HepG2 (cell line): ENCODE measurements around the gene TM9SF3. TPM values are rescaled to one million over a fixed set of nuclear protein-coding genes. Genes with fewer than 3 reads are reported as not detected.

ENCODE experiments used
- AHR ChIP-seq: IDR thresholded peaks from 2 replicates; pipeline ENCODE4 v1.6.1; 2018; ENCODE audit warnings: missing genetic modification reagents, missing compliant biosample characterization
- FOXA3 ChIP-seq: IDR thresholded peaks from 2 replicates; pipeline ENCODE4 v1.6.1; 2016; ENCODE audit warnings: missing genetic modification reagents, missing compliant biosample characterization
- HNRNPH1 ChIP-seq: fragments of 200-400 bp; formaldehyde crosslinking; optimal IDR thresholded peaks from 2 replicates; pipeline ENCODE3; 2017; ENCODE audit warnings: mild to moderate bottlenecking, low read depth, low read length
- IRF9 ChIP-seq: sonication (generic); formaldehyde crosslinking; IDR thresholded peaks from 2 replicates; pipeline ENCODE4 v1.8.0; 2022; ENCODE audit warnings: missing genetic modification reagents, mild to moderate bottlenecking, borderline replicate concordance
- KAT7 ChIP-seq: IDR thresholded peaks from 2 replicates; pipeline ENCODE4 v1.6.1; 2018; ENCODE audit warnings: borderline replicate concordance, missing compliant biosample characterization
- NFYB ChIP-seq: sonication (generic); formaldehyde crosslinking; IDR thresholded peaks from 2 replicates; pipeline ENCODE4 v1.4.0; 2020; ENCODE audit warnings: missing genetic modification reagents
- NR3C1 ChIP-seq: sonication (generic); formaldehyde crosslinking; IDR thresholded peaks from 2 replicates; pipeline ENCODE4 v1.4.0; 2020; ENCODE audit warnings: missing genetic modification reagents
- RBM39 ChIP-seq: fragments of 200-400 bp; formaldehyde crosslinking; IDR thresholded peaks from one replicate; pipeline ENCODE4 v1.6.1; 2018; ENCODE audit warnings: antibody characterized with exemption, mild to moderate bottlenecking, low read depth, low read length; ENCODE audit not compliant: poor library complexity, severe bottlenecking
- RFXANK ChIP-seq: IDR thresholded peaks from 2 replicates; pipeline ENCODE4 v1.6.1; 2016
- ZBTB21 ChIP-seq: sonication (generic); formaldehyde crosslinking; IDR thresholded peaks from 2 replicates; pipeline ENCODE4 v1.4.0; 2020; ENCODE audit warnings: missing genetic modification reagents
- ZNF557 ChIP-seq: sonication (generic); formaldehyde crosslinking; IDR thresholded peaks from 2 replicates; pipeline ENCODE4 v1.4.0; 2020; ENCODE audit warnings: missing genetic modification reagents
- ZNF768 ChIP-seq: sonication (generic); formaldehyde crosslinking; IDR thresholded peaks from 2 replicates; pipeline ENCODE4 v1.4.0; 2020; ENCODE audit warnings: missing genetic modification reagents
- ZNF776 ChIP-seq: sonication (generic); formaldehyde crosslinking; IDR thresholded peaks from 2 replicates; pipeline ENCODE4 v1.4.0; 2020; ENCODE audit warnings: mild to moderate bottlenecking, missing genetic modification reagents
- polyA plus RNA-seq, 8 experiments: library from polyadenylated mRNA; depleted of rRNA in 3 of 8; stranded (reverse) in 7 of 8; unstranded in 1 of 8; fragments of >200 nt; fragmentation: Illumina TruSeq in 4 of 8; extraction: Trizol in 4 of 8; gene quantifications; 2 replicates each; pipeline versions ENCODE4 v1.2.1 to v1.2.3, GENCODE V29; 2011 to 2016; ENCODE audit warnings: low read depth in 4 of 8, missing spikeins in 1 of 8, mixed read lengths in 1 of 8; ENCODE audit not compliant: insufficient read depth in 1 of 8
- total RNA-seq, 5 experiments: library from RNA; depleted of rRNA; stranded (reverse); fragments of >200 nt; fragmentation: Illumina TruSeq; extraction: Trizol; gene quantifications; 2 replicates each; pipeline ENCODE4 v1.2.3, GENCODE V29; 2016; ENCODE audit warnings: low read depth in 1 of 5
- TF ChIP-seq, protein P1 (sequence below): sonication (generic); formaldehyde crosslinking; IDR thresholded peaks from 2 replicates; pipeline ENCODE4 v1.9.0; 2021; ENCODE audit warnings: mild to moderate bottlenecking, missing genetic modification reagents
- TF ChIP-seq, protein P2 (sequence below): sonication (generic); formaldehyde crosslinking; IDR thresholded peaks from 2 replicates; pipeline ENCODE4 v1.4.0; 2020; ENCODE audit warnings: missing genetic modification reagents
- TF ChIP-seq, protein P3 (sequence below): IDR thresholded peaks from 2 replicates; pipeline ENCODE4 v1.6.1; 2016; ENCODE audit warnings: missing compliant biosample characterization, missing genetic modification reagents, borderline replicate concordance
- TF ChIP-seq, protein P4 (sequence below): sonication (generic); formaldehyde crosslinking; IDR thresholded peaks from 2 replicates; pipeline ENCODE4 v1.8.1; 2023; ENCODE audit warnings: mild to moderate bottlenecking, moderate library complexity, missing genetic modification reagents

TM9SF3 gene
- total and polyA plus RNA-seq, 2 of the 13 experiments (the other 11 are each of a cell fraction or from before 2014, with no cell fraction given), result 43.8 to 120 TPM

DNA sequence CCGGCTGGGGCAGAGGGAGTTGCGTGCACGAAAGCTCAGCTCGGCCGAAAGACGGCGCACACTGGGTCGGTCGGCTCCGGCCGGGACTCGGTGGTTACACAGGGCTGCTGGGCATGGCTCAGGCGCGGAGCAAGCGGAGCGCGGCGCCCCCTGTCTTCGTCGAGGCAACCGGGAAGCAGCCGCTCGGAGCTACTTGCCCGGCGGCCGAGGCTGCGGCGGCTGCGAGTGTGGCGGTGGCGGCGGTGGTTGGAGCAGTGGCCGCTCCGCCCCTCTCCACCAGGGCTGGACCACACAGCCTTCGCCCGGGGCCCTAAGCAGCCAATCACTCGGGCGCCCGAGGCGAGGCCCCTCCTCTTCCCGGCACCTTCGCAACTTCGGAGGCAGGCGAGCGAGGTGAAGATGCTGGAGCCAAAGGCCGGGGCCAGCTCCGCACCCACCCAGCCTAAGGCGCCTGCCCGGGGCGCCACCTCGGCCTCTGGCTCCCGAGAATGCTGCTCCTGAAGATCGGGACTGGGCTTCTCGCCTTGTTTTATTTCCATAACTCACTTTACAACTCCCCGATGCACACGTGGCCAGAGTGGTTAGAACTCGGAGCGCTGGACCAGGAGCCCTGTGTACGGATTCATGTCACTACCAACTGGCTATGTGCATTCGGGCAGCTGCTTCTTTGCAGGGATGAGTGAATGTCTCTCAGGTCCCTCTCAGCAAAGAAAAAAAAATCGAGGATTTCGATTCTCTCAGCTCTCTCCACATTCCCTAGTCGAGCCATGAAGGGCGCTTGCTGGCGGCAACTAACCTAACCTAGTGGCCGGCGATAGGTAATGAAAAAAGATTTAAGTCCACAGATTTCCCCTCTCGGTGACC lies 72.9 kb downstream of the TM9SF3 start, which contains the start of gene TLL2 (continued):
- TF ChIP-seq HNRNPH1, result no peak
- TF ChIP-seq AHR, result no peak
- TF ChIP-seq NR3C1 (CRISPR knock-in tag), result no peak
- TF ChIP-seq ZNF557 (CRISPR knock-in tag), result 0 out of 2 replicates have a peak, but pooled peaks have one; percentile 53
- TF ChIP-seq, protein P1, sequence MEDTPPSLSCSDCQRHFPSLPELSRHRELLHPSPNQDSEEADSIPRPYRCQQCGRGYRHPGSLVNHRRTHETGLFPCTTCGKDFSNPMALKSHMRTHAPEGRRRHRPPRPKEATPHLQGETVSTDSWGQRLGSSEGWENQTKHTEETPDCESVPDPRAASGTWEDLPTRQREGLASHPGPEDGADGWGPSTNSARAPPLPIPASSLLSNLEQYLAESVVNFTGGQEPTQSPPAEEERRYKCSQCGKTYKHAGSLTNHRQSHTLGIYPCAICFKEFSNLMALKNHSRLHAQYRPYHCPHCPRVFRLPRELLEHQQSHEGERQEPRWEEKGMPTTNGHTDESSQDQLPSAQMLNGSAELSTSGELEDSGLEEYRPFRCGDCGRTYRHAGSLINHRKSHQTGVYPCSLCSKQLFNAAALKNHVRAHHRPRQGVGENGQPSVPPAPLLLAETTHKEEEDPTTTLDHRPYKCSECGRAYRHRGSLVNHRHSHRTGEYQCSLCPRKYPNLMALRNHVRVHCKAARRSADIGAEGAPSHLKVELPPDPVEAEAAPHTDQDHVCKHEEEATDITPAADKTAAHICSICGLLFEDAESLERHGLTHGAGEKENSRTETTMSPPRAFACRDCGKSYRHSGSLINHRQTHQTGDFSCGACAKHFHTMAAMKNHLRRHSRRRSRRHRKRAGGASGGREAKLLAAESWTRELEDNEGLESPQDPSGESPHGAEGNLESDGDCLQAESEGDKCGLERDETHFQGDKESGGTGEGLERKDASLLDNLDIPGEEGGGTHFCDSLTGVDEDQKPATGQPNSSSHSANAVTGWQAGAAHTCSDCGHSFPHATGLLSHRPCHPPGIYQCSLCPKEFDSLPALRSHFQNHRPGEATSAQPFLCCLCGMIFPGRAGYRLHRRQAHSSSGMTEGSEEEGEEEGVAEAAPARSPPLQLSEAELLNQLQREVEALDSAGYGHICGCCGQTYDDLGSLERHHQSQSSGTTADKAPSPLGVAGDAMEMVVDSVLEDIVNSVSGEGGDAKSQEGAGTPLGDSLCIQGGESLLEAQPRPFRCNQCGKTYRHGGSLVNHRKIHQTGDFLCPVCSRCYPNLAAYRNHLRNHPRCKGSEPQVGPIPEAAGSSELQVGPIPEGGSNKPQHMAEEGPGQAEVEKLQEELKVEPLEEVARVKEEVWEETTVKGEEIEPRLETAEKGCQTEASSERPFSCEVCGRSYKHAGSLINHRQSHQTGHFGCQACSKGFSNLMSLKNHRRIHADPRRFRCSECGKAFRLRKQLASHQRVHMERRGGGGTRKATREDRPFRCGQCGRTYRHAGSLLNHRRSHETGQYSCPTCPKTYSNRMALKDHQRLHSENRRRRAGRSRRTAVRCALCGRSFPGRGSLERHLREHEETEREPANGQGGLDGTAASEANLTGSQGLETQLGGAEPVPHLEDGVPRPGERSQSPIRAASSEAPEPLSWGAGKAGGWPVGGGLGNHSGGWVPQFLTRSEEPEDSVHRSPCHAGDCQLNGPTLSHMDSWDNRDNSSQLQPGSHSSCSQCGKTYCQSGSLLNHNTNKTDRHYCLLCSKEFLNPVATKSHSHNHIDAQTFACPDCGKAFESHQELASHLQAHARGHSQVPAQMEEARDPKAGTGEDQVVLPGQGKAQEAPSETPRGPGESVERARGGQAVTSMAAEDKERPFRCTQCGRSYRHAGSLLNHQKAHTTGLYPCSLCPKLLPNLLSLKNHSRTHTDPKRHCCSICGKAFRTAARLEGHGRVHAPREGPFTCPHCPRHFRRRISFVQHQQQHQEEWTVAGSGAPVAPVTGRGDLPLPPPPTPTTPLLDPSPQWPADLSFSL (CRISPR knock-in tag), result no peak
- TF ChIP-seq FOXA3 (CRISPR knock-in tag), result 0 out of 2 replicates have a peak, but pooled peaks have one; percentile 21
- TF ChIP-seq NFYB, result peak; percentile 79
- TF ChIP-seq, protein P2, sequence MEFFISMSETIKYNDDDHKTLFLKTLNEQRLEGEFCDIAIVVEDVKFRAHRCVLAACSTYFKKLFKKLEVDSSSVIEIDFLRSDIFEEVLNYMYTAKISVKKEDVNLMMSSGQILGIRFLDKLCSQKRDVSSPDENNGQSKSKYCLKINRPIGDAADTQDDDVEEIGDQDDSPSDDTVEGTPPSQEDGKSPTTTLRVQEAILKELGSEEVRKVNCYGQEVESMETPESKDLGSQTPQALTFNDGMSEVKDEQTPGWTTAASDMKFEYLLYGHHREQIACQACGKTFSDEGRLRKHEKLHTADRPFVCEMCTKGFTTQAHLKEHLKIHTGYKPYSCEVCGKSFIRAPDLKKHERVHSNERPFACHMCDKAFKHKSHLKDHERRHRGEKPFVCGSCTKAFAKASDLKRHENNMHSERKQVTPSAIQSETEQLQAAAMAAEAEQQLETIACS, result 0 out of 2 replicates have a peak, but pooled peaks have one; percentile 46
- TF ChIP-seq ZBTB21, result no peak
- TF ChIP-seq, protein P3, sequence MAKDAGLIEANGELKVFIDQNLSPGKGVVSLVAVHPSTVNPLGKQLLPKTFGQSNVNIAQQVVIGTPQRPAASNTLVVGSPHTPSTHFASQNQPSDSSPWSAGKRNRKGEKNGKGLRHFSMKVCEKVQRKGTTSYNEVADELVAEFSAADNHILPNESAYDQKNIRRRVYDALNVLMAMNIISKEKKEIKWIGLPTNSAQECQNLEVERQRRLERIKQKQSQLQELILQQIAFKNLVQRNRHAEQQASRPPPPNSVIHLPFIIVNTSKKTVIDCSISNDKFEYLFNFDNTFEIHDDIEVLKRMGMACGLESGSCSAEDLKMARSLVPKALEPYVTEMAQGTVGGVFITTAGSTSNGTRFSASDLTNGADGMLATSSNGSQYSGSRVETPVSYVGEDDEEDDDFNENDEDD (CRISPR knock-in tag), result peak; percentile 63
- TF ChIP-seq KAT7 (CRISPR knock-in tag), result 0 out of 2 replicates have a peak, but pooled peaks have one; percentile 13
- TF ChIP-seq IRF9 (CRISPR knock-in tag), result no peak
- TF ChIP-seq RFXANK, result no peak
- TF ChIP-seq ZNF776, result peak; percentile 44
- TF ChIP-seq ZNF768 (CRISPR knock-in tag), result peak; percentile 61; the same call in 1 of the 2 replicates
- peak; percentile 58 for TF ChIP-seq RBM39
- TF ChIP-seq, protein P4, sequence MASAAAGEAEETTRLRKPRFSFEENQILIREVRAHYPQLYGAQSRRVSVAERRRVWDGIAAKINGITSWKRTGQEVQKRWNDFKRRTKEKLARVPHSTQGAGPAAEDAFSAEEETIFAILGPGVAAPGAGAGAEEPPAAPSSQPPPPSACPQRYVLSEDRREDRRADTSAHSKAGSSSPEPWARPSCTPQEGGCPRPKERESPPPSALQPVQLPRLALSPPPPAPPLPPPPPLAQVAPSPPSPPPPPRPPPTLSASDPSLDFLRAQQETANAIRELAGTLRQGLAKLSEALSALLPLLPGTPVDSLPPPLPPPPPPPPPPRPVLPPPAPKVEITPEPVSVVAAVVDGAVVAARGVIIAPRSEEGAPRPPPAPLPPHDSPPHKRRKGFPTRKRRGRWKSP (CRISPR knock-in tag), result peak; percentile 86
